ENCODE data around the gene ALOXE3.
"Not testable (repeated sequence)": the region's sequence is repeated elsewhere in the genome, so short reads cannot be mapped to it uniquely, and the experiment has no call there.

ALOXE3 gene

DNA sequence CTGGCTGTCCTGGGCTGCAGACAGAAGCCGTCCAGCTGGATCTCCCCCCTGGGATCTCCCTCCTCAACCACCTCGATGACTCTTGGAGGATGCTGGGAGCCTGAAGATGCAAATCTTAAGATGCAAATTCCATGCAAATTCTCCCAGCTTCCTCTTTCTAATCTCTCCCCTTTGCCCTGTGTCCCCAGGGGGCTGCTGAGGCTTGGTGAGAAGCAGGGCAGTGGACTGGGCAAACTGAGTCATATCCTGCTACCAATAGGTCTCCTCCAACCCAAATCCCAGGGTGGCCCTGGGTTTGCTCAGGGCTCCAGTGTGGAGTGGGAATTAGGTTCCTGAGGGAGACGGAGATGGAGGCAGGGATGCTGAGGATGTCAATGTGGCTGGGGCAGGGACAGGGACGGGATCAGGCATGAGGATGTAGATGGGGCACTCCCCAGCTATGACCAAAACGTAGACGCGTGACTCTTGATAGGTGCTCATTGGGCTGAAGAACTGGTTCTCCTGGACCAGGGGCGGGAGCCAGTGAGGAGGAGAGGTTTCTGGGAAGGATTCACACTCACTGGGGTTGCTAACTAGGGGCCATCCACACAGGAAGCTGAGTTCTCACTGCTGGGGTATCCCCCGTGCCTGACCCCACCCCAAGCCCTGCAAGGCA, 27.2 kb downstream of the ALOXE3 start:
- no peak for DNase-seq

DNA sequence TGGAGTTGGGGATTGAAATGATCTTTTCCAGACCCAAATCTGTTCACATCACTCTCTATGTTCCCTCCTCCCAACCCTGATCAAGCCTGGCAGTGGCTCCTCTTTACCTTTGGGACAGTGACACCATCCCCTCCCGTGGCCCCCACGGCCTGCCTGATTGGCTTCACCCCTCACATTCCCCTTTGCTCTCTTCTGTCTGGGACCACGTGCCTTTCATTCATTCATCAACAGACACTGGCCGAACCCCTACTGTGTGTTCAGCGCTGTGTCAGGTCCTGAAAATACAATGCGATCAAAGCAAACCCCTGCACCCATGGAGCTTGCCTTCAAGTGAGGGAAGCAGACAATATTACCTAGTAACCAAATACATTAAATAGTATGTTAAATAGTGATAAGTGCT, 28.6 kb downstream of the ALOXE3 start:
- DNase-seq = no peak

DNA sequence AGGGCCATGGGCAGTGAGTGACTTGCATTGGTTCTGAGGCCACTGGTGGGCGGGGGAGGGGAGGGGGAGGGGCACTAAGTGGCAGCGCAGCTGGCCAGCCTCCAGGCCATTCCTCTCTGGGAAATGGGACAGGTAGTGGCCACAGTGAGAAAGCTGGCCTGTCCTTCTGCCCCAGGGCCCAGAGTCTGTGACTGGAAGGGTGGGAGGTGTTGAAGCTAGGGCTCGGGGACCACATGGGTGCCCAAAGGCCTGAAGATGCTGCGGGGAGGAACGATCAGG, 30.4 kb downstream of the ALOXE3 start:
- no peak for DNase-seq

DNA sequence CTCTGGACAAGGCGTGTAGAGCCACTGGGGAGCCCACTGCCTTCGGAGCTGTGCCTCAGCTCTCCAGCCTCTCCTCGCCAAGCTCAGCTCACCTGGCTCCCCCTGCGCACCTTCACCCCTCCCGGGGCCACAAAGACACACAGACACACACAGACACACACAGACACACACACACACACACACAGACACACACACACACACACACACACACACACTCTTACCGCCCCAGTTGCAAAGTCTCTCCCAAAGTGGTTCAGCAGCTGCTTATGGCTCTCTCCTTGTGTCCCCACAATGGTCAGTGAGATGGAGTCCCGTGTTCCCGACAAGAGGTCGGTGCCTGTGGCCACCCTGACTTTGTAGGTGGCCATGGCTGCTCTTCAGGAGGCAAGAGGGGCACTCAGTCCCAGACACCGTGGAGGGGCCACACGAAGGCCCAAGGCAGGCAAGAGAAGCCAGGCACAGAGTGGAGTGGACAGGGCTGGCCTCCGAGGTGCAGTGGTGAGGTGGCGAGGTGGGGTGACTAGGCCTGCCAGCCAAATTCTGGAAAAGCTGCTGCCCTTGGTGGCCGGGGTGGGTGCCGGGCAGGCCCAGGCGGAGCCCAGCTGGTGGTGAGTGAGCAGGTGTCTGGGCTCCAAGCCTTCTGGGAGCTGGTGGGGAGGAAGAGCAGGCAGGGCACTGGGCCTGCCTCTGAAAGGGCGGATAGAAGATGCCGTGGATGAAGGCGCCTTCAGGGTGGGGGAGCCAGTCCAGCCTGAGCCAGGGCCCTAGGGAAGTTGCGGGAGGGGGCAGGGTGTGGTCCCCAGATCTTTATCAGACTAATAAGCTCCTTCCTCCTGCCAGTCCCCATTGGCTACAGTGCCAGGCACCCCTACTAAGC, 31.0 kb downstream of the ALOXE3 start, which contains the start of gene ALOX12B:
TSS of gene ALOX12B (minus strand) at position 642 of the 877 bp plus-strand sequence. CDS start at position 368, 274 bp downstream.
- no peak for DNase-seq

DNA sequence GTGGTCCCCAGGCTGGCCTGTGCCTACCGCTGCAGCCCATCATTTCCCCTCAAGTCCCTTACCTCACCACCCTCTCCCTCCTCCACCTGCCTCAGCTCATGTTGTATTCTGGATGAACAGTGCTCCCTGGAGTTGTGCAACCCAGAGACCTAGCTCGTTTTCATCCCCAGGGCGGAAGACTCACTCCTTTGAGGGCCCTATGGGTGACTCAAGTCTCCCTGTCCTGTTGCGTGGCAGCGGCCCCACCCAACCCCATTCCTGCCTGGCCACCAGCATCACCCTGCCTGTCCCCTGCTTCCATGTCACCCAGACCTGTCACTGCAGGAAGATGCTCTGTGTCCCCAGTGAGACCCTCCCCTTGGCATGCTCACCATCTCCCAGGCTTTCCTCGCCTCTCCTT, 34.1 kb downstream of the ALOXE3 start:
- no peak for DNase-seq

DNA sequence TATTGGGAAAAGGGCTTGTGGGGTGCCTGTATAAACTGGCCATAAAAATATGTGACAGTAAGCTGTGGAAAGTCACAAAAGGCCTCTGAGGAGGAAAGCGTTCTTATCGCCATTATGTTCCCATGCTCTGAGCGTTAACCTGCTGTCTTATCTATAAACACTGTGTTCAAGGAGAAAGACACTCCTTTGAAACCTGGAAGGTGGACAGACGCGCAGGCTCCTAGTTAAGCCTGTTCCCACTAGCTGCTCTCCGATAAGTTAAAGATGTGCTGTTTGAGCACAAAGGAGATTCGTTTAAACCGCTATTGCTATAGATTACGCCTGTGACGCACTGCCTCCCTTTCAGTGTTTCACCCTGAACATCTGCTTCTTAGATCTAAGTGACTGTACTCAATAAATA, 36.0 kb downstream of the ALOXE3 start:
- DNase-seq = no peak

DNA sequence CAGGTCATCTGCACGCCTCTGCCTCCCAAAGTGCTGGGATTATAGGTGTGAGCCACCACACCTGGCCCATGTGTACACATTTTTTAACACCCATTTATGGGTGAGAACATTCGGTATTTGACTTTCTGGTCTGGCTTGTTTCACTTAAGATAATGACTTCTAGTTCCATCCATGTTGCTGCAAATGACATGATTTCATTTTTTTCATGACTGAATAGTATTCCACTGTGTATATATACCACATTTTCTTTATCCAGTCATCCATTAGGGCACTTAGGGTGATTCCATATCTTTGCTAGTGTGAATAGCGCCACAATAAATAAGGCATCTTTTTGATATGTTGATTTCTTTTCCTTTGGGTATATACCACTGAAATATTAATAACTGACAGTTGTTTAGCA, 36.4 kb downstream of the ALOXE3 start:
- DNase-seq = no peak

DNA sequence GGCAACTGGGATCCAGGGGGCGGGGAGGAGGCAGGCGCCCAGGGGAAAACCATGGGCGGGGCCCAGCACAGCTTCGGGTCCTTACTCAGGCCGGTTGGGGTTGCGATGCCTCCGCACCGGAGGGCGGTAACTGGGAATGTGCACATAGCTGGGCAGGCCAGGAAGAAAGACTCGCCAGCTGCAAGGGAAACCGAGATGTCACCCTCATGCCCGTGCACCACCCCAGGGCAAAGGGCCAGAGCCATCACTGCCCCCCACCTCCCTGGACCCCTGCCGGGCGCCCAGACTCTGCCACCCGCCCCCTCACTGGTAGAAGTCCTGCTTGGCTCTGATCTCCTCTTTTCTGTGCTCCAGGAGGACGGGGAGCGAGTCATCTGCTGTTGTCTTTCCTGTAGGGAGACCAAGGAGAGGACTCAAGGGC, 37.5 kb downstream of the ALOXE3 start:
- no peak for DNase-seq

DNA sequence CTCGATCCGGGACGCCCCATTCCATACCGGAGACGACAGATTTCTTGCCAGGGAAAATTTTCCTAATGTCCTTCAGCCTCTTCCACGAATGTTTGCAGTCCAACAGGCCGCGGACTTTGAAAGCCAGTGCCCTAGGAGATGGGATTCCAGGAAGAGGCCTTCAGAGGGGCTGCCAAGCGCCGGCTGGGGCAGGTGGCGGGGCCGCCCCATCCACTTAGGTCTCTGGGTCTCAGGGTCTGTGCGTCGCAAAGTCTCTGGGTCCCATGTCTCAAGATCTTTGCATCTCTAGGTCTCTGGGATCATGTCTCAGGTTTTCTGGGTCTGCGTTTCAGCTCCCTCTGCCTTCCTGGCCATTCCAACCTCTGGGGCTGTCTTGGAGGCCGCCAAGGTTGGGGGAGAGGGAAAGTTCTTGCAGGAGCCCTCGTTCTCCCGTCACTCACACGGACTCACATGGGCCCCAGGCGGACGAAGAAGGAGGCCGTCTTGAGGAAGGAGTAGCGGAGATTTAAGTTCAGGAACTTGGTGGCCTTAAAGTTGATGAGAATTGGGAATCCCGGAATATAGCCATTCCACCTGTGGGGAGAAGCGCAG, 38.0 kb downstream of the ALOXE3 start:
- no peak for DNase-seq

DNA sequence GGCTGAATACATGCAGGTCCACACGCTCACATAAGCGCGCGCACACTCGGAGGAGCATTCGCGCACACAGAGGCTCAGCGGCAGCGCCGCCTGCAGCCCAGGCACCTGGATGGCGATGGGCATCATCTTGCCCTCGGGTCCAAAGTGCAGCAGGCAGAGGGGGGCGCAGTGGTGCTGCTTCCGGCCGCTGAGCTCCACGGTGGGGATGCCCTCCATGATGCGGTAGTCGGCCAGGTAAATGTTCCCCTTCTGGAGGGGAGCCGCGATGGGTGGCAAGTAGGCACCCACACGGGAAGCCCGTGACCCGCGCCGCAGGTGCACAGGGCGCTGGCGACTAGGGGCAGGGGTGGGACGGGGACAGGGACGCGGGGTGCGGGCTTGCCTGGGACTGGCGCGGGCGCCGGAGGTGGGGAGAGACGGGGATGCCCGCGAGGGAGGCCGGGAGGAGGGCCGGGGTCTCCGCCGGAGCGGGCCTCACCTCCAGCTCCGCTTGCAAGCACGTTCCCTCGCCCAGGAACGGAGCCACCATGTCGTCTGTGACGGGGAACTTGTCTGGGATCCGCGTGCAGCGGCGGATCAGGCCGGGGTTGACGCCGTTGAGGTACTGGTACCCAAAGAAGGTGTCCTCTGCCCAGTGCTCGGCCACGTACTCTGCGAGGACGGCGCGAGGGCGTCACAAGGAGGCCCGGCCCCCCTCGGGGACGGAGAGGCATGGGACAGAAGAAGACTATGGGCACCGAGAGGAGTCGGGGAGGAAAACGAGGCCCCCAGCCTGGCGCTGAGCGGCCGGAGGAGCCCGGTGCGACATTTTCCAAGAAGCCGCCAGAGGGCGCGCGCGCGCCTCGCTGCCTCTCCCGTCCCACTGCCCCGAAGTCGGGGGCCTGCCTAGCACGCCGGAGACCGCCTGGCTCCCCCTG, 38.8 kb downstream of the ALOXE3 start:
- peak; percentile 36 to 83 (median 81) for DNase-seq

DNA sequence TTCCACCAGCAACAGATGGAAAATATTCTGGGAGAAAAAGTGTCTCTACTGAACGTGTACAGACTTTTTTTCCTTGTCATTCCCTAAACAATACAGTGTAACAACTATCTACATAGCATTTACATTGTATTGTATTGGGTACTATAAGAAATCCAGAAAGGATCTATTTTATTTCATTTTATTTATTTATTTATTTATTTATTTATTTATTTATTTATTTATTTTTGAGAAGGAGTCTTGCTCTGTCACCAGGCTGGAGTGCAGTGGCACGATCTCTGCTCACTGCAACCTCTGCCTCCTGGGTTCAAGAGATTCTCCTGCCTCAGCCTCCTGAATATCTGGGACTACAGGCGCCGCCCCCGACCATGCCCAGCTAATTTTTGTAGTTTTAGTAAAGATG, 40.4 kb downstream of the ALOXE3 start:
- DNase-seq = not testable (repeated sequence)

DNA sequence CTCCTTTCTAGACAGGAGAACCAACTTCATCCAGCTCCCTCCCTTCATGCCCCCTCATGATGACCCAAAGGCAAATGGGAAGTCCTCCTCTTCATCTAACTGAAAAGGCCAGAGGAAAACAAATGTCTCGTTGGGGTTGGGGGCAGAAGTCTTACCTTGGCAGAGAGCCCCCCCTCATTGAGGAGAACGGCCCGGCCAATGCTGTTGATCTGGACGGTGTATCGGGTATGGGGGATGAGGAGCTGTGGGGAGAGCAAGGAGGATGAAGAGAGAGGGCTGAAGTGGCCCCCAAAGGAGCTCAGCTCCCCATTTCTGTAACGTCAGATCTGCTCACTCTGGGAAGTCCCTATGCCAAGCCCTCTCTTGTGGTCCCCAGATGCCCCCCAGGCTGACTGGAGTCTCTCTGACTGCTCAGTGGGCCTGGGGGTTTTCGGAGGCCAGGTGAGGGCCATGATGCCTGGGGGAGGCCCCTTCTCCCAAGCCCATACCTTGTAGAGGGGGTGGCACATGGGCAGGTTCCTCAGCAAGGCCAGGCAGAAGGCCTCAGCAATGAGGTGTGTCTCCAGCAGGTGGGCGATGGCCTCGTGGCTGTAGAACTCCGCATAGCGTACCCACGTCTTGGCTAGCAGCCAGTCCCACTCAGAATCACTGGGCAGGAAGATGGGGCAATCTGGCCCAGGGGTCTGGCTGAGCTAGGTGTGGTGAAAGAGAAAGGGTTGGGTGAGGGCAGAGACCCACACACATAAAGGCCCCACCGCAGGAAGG, 41.6 kb downstream of the ALOXE3 start:
- DNase-seq = no peak

DNA sequence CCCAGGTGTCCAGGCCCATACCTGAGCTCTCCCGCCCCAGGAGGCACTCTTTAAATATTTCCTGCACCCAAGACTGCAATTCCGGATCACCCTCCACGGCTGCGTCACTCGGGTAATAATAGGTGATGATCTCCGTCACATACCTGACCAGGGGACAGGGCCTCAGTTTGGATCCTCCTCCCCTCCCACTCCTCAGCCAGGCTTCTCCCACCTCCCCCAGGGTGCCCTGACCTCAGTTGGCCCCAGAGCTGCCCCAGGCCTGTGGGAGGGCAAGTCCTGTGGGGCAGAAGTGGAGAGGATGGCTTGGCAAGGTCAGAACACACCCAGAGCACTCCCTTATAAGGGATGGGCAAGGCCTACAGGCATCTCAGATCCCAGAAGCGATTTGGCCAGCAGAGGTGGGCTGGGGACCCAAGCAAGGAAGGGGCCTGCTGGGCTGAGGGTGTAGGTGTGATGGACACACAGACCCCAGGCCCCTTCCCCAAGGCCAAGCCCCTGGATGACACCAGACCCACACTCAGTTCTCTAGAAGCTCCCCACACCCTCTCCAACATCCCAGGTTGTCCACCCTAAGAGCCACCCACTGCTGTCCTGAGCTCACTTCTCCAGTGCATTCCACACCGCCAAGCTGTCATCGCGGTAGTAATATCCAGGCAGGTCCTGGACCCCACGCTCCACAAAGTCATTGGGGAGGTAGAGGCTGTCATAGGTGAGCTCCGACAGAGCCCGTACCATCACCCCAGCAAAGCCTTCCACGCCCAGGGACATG, 42.6 kb downstream of the ALOXE3 start:
- no peak for DNase-seq

DNA sequence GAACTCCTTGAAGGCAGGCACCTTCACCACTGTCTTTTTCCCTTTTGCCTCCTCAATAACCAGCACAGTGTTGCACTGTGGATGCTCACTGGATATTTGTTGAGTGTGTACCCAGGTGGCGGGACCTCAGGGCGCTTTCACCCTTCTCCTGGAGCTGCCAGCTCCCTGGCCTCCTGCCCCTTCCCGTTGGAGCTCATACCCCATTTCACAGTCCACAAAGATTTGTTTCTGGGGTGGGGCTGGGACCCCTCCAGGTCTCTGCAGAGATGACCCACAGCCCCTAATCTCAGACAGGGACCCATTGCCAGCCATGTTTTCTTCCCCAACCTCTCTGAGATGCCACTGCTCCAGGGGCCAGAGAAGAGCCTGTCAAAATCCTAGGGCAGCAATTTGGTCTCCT, 43.2 kb downstream of the ALOXE3 start:
- DNase-seq = no peak

DNA sequence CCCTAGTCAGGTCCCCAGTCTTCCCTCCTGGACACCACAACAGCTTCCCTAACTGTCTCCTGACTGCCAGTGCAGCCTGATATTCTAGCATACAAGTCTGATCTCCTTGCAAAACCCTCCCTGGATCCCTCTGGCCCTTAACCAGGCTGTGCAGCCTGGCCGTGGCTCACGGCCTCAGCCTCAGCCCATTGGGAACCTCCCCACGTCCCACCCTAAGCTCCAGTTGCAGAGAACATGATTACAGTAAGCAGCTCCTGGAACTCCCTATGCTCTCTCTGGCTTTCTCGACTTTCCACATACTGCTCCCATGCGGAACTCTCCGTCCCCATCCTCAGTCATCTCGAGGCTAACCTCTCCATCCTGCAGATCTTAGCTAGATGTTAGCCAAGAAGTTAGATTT, 43.8 kb downstream of the ALOXE3 start:
- DNase-seq = no peak

DNA sequence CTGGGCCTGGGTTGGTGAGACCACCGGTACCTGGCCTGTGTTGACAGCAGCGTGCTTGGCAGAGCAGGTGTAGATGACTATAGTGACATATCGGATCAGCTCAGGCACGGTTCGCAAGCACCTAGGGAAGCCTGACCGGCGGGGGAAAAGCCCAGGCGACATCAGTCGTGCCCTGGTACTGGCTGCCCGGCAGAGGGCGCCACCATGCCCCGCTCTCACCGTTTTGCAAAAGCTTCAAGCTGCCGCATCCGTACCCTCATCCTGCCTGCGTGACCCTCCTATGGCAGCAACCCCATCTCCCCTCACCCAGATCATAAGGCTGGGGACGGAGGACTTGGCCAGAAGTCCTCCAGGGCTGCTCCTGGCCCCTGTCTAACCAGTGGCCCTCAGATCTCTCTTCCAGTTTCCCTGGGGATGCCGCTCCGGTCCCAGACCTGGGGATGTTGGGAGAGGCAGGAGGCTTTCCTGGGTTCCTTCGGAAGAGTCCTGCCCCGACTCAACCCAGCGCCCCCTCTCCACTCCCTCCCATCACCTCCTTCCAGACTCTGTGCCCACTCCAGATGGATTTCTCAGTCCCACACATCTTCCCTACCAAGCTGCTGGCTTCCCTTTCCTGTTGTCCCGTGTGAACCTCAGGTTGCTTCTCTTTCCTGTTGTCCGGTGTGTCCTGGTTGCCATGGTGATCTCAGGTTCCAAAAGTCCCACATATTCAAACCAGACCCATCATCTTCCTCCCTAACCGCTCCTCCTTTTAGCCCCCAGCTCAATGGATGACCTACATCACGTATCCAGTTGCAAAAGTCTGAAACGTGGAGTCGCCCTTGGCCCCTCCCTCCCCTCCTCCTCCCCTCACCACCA, 44.5 kb downstream of the ALOXE3 start:
- peak; percentile 16 to 64 (median 39) for DNase-seq

DNA sequence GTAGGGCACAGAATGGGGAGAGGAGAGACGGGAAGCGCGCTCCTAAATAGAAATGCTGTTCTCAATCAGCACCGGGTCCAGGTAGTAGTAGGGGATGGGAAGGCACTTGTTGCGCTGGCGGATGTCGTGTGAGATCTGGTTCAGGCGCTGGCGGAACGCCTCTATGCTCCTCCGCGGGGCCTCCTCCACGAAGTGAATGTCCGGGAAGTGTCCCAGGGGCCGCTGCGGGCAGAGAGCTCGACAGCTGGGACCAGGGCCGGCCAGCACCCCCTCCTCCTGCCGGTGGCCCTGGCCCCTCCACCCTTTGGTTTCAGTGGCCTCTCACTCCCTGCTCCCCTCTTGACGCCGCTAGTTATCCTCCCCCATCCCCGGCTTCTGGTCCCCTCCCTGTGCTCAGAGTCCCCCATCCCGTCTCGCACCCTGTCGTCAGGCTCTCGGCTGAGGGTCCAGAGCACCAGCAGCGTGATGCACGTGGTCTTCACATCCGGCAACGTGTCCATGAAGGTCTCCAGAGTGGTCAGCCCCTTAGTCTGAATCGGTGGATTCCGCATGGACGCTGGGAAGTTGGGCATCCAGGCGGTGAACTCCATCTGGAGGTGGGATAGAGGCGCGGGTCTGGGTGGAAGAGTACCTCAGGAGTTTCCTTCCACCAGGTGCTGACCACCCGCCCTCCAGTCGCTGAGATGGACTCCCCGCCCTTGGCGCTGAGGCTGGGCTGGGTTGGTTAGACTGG, 45.4 kb downstream of the ALOXE3 start:
- peak in 2 of 3 experiments; percentile 35 to 47 for DNase-seq

DNA sequence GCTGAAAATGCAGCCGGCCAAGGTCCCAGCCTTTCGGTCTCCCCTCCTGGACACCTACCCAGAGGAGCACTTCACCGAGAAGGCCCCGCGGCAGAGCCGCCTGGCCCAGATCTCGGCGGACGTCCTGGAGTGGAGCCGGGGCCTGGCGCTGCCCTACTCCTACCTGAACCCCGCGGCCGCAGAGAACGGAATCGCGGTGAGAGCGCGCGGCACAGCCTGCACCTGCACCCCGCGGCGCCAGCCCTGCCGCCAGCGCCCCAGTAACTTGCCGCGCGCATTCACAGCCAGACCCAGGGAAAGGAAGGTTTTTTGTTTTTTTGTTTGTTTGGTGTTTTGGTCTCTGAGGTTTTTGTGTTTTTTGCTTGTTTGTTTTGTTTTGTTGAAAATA, 46.0 kb downstream of the ALOXE3 start:
- DNase-seq = peak in 2 of 3 experiments; percentile 35 to 47

DNA sequence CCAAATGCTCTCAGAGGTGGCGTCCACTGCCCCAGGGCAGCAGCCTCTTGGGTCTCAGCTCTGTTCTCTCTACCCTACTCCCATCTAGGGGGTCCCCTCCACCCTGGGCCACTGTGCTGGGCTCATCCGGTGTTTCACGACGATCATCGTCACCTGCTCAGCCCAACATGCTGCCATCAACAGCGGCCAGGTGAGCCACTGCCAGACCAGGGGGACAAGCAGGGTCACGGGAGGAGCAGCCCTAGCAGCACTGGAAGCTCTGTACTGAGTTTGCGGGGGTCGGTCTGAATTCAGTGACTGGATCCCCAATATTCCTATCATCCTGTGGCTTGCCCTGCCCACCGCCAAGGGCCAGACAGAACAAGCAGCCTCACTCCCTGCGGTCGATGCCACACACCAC, 46.8 kb downstream of the ALOXE3 start:
- DNase-seq = no peak

DNA sequence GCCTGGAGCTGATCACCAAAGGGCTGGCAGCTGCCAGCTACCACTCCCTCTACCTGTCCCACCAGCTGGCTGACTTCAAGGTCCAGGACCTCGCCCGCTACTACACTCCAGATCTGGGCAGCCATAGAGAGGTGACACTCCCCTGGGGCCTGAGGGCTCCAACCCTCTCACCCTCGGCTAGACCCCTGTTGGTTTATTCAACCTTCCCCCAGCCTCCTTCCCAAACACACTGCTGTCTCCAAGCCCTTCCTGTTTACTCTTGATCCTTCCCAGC, 48.8 kb downstream of the ALOXE3 start:
- no peak for DNase-seq

Measured in NCI-H1417 (cell line).